ENCODE results near the gene MAPK8IP3. TPM values are rescaled to one million over a fixed set of nuclear protein-coding genes. Genes with fewer than 3 reads are reported as not detected.
"Not testable (repeated sequence)": the region's sequence is repeated elsewhere in the genome, so short reads cannot be mapped to it uniquely, and the experiment has no call there.

The MAPK8IP3 gene
- polyA plus RNA-seq, 3 donors, result 1.1 to 185 (median 2.1) TPM

DNA sequence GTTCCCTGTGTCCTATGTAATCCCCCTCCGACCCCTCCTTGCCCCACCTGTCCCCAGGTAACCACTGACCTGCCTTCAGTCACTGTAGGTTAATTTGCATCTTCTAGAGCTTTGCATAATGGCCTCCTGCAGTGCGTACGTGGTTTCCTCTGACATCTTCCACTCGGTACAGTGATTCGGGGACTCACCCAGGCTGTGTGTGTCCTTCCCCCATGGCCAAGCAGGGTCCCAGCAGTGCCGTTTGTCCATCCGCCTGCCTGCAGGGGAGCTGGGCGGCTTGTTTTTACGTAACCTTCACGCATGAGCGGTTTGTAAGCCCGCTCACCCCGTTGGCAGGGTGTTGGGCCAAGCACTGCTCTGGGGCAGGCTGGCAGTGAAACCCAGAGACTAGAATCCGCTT lies 7.9 kb downstream of the MAPK8IP3 start:
- H3K79me2 ChIP-seq (ENCODE audit: insufficient read depth, low read length), result peaks cover 99% of the 10 kb centered on the region
- Mint-ChIP-seq H3K27ac (no peak overlapping the region), H3K36me3 (peaks cover 11 to 62% of the 10 kb centered on the region in 2 donors), H3K4me3 (peak overlapping the region in 1 of 2 donors; percentile 3), H3K9me3 (peaks cover 0 to 2% (median 0%) of the 10 kb centered on the region in 7 donors), H3K4me1 (peaks cover 44% of the 10 kb centered on the region), H3K27me3 (ENCODE audit: low read depth in 3 of 3) (no peaks in the 10 kb centered on the region)
- 60% methylated on average over 14 of the region's 14 CpGs for WGBS (ENCODE audit: insufficient coverage)
- H3K4me2 ChIP-seq (replicated peaks; ENCODE audit: extremely low read depth, low read length, poor library complexity, severe bottlenecking), result no peak overlapping the region
- TF ChIP-seq, protein P1, sequence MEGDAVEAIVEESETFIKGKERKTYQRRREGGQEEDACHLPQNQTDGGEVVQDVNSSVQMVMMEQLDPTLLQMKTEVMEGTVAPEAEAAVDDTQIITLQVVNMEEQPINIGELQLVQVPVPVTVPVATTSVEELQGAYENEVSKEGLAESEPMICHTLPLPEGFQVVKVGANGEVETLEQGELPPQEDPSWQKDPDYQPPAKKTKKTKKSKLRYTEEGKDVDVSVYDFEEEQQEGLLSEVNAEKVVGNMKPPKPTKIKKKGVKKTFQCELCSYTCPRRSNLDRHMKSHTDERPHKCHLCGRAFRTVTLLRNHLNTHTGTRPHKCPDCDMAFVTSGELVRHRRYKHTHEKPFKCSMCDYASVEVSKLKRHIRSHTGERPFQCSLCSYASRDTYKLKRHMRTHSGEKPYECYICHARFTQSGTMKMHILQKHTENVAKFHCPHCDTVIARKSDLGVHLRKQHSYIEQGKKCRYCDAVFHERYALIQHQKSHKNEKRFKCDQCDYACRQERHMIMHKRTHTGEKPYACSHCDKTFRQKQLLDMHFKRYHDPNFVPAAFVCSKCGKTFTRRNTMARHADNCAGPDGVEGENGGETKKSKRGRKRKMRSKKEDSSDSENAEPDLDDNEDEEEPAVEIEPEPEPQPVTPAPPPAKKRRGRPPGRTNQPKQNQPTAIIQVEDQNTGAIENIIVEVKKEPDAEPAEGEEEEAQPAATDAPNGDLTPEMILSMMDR (IDR thresholded peaks at IDR 0.05), result no peak
- no peaks in the 10 kb centered on the region for H3K9me3 ChIP-seq (replicated peaks in 1 of 2; ENCODE audit: control insufficient read depth in 1 of 2, insufficient read depth in 1 of 2, low read length in 2 of 2)
- H3K4me3 ChIP-seq (replicated peaks in 1 of 3; ENCODE audit: low read depth in 2 of 3, low read length in 3 of 3), result no peak overlapping the region
- peaks cover 16 to 21% of the 10 kb centered on the region in 2 donors for H3K4me1 ChIP-seq (ENCODE audit: control insufficient read depth in 1 of 2, insufficient read depth in 2 of 2, low read length in 2 of 2)
- peaks cover 71% of the 10 kb centered on the region for H4K20me1 ChIP-seq (ENCODE audit: insufficient read depth, low read length)
- DNase-seq, result no peak
- peaks cover 0 to 30% of the 10 kb centered on the region in 2 donors for H3K36me3 ChIP-seq (replicated peaks in 1 of 2; ENCODE audit: control insufficient read depth in 1 of 2, insufficient read depth in 2 of 2, low read length in 2 of 2)
- H2AFZ ChIP-seq (ENCODE audit: insufficient read depth, low read depth, low read length, poor library complexity, severe bottlenecking), result no peak overlapping the region
- no peaks in the 10 kb centered on the region for H3K27me3 ChIP-seq (ENCODE audit: control insufficient read depth in 2 of 2, insufficient read depth in 2 of 2, low read length in 2 of 2)
- no peak overlapping the region for H3K9ac ChIP-seq (ENCODE audit: insufficient read depth, low read length, poor library complexity, severe bottlenecking)
- intact Hi-C loops (cut with micrococcal nuclease), result no loop called here
- H3K27ac ChIP-seq (ENCODE audit: low read depth in 1 of 2, low read length in 2 of 2), result no peak overlapping the region

DNA sequence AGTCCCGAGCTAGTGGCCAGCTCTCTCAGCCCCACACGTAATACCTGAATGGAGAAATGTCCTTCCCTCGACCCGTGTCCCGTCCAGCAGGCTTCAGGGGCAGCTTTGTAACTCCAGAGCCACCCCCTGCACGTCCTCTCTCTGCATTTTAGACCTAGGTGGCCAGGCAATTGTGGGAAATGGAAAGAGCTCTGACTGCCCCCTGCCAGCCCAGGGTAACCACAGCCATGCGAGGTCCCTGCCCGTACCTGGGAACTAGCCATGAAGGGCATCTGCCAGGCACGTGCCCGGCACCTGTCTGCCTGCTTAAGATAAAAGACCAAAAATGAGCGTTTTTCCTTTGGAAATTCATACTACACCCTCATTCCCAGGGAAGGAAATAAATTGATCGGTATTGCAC lies 9.2 kb downstream of the MAPK8IP3 start:
- H3K27me3 Mint-ChIP-seq (ENCODE audit: low read depth in 3 of 3), result no peaks in the 10 kb centered on the region
- H3K9ac ChIP-seq (ENCODE audit: insufficient read depth, low read length, poor library complexity, severe bottlenecking), result no peak overlapping the region
- H3K9me3 ChIP-seq (replicated peaks in 1 of 2; ENCODE audit: control insufficient read depth in 1 of 2, insufficient read depth in 1 of 2, low read length in 2 of 2), result no peaks in the 10 kb centered on the region
- no peak for DNase-seq
- no peak overlapping the region for H3K27ac Mint-ChIP-seq
- no peaks in the 10 kb centered on the region for H3K27me3 ChIP-seq (ENCODE audit: control insufficient read depth in 2 of 2, insufficient read depth in 2 of 2, low read length in 2 of 2)
- H3K4me1 ChIP-seq (ENCODE audit: control insufficient read depth in 1 of 2, insufficient read depth in 2 of 2, low read length in 2 of 2), result peaks cover 29 to 34% of the 10 kb centered on the region in 2 donors
- peaks cover 8 to 50% of the 10 kb centered on the region in 2 donors for H3K36me3 Mint-ChIP-seq
- H3K79me2 ChIP-seq (ENCODE audit: insufficient read depth, low read length), result peaks cover 96% of the 10 kb centered on the region
- H3K4me3 Mint-ChIP-seq, result no peak overlapping the region
- peaks cover 51% of the 10 kb centered on the region for H3K4me1 Mint-ChIP-seq
- no peak overlapping the region for H3K27ac ChIP-seq (ENCODE audit: low read depth in 1 of 2, low read length in 2 of 2)
- H2AFZ ChIP-seq (ENCODE audit: insufficient read depth, low read depth, low read length, poor library complexity, severe bottlenecking), result no peak overlapping the region
- peaks cover 0 to 24% of the 10 kb centered on the region in 2 donors for H3K36me3 ChIP-seq (replicated peaks in 1 of 2; ENCODE audit: control insufficient read depth in 1 of 2, insufficient read depth in 2 of 2, low read length in 2 of 2)
- intact Hi-C loops (cut with micrococcal nuclease), result no loop called here
- H3K4me2 ChIP-seq (replicated peaks; ENCODE audit: extremely low read depth, low read length, poor library complexity, severe bottlenecking), result no peak overlapping the region
- peaks cover 61% of the 10 kb centered on the region for H4K20me1 ChIP-seq (ENCODE audit: insufficient read depth, low read length)
- H3K4me3 ChIP-seq (replicated peaks in 1 of 3; ENCODE audit: low read depth in 2 of 3, low read length in 3 of 3), result no peak overlapping the region
- TF ChIP-seq, protein P1 (IDR thresholded peaks at IDR 0.05), result no peak
- peaks cover 0 to 2% (median 0%) of the 10 kb centered on the region in 7 donors for H3K9me3 Mint-ChIP-seq
- WGBS (ENCODE audit: insufficient coverage), result 97% methylated on average over 9 of the region's 12 CpGs

DNA sequence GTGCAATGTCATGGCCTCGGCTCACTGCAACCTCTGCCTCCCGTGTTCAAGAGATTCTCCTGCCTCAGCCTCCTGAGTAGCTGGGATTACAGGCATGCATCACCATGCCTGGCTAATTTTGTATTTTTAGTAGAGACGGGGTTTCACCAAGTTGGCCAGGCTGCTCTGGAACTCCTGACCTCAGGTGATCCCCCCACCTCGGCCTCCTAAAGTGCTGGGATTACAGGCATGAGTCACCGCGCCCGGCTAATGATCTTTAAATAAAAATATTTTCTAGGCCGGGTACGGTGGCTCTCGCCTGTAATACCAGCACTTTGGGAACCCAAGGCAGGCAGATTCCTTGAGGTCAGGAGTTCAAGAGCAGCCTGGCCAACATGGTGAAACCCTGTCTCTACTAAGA lies 12.2 kb downstream of the MAPK8IP3 start:
- H3K27ac ChIP-seq (ENCODE audit: low read depth in 1 of 2, low read length in 2 of 2); DNase-seq; H3K4me3 Mint-ChIP-seq; H3K4me3 ChIP-seq (replicated peaks in 1 of 3; ENCODE audit: low read depth in 2 of 3, low read length in 3 of 3); H3K4me2 ChIP-seq (replicated peaks; ENCODE audit: extremely low read depth, low read length, poor library complexity, severe bottlenecking); H3K9me3 ChIP-seq (replicated peaks in 1 of 2; ENCODE audit: control insufficient read depth in 1 of 2, insufficient read depth in 1 of 2, low read length in 2 of 2); H3K9me3 Mint-ChIP-seq; H3K27me3 ChIP-seq (ENCODE audit: control insufficient read depth in 2 of 2, insufficient read depth in 2 of 2, low read length in 2 of 2); H3K9ac ChIP-seq (ENCODE audit: insufficient read depth, low read length, poor library complexity, severe bottlenecking); H2AFZ ChIP-seq (ENCODE audit: insufficient read depth, low read depth, low read length, poor library complexity, severe bottlenecking); H3K27me3 Mint-ChIP-seq (ENCODE audit: low read depth in 3 of 3); intact Hi-C loops (cut with micrococcal nuclease): not testable (repeated sequence)
- peaks cover 80% of the 10 kb centered on the region for H3K79me2 ChIP-seq (ENCODE audit: insufficient read depth, low read length)
- H3K4me1 ChIP-seq (ENCODE audit: control insufficient read depth in 1 of 2, insufficient read depth in 2 of 2, low read length in 2 of 2), result peaks cover 49 to 53% of the 10 kb centered on the region in 2 donors
- H3K36me3 ChIP-seq (replicated peaks in 1 of 2; ENCODE audit: control insufficient read depth in 1 of 2, insufficient read depth in 2 of 2, low read length in 2 of 2), result peaks cover 0 to 17% of the 10 kb centered on the region in 2 donors
- peak overlapping the region in 4 of 7 donors; percentile 40 to 82 (median 70) for H3K27ac Mint-ChIP-seq
- peaks cover 10 to 33% of the 10 kb centered on the region in 2 donors for H3K36me3 Mint-ChIP-seq
- peaks cover 33% of the 10 kb centered on the region for H4K20me1 ChIP-seq (ENCODE audit: insufficient read depth, low read length)
- 90% methylated on average over 9 of the region's 10 CpGs for WGBS (ENCODE audit: insufficient coverage)
- H3K4me1 Mint-ChIP-seq, result peaks cover 59% of the 10 kb centered on the region
